Measurements from ENCODE around the gene MCUR1.

GRCh38 chr6:13764996-13765395, 49.4 kb downstream of the MCUR1 start:
- TF ChIP-seq CTBP1 (IDR thresholded peaks at IDR 0.05; ENCODE audit: borderline replicate concordance) (no peak), LEF1 (IDR thresholded peaks at IDR 0.05; ENCODE audit: borderline replicate concordance) (no peak), ELF4 (IDR thresholded peaks at IDR 0.05) (no peak), SP1 (IDR thresholded peaks at IDR 0.05) (no peak), L3MBTL2 (conservative IDR thresholded peaks at IDR 0.05) (no peak), ZNF384 (IDR thresholded peaks at IDR 0.05) (no peak), HDGF (IDR thresholded peaks at IDR 0.05; ENCODE audit: borderline replicate concordance) (no peak), FOXK2 (IDR thresholded peaks at IDR 0.05) (no peak), SUZ12 (IDR thresholded peaks at IDR 0.05) (no peak), PKNOX1 (IDR thresholded peaks at IDR 0.05) (no peak), ARNT (IDR thresholded peaks at IDR 0.05) (no peak), FOXA1 (IDR thresholded peaks at IDR 0.05) (no peak), BHLHE40 (IDR thresholded peaks at IDR 0.05; ENCODE audit: borderline replicate concordance) (no peak)
